HG03103 (cell line): Measurements from ENCODE around the gene GPR4.

Experiments
- ATAC-seq: cut with Tn5 transposase; IDR thresholded peaks from one replicate; pipeline ENCODE4 v1.9.1; 2021; ENCODE audit warnings: low read depth; ENCODE audit not compliant: unreplicated experiment

Gene GPR4

GRCh38 chr19:45590300-45591003 is 11.6 kb downstream of the GPR4 start:
- ATAC-seq: no peak

- no peak for ATAC-seq
Measured at GRCh38 chr19:45589768-45590167, 12.2 kb downstream of the GPR4 start.

- no peak for ATAC-seq
Measured at GRCh38 chr19:45587873-45588272, 14.1 kb downstream of the GPR4 start.

- ATAC-seq: no peak
Measured at GRCh38 chr19:45585158-45585577, 16.8 kb downstream of the GPR4 start.

GRCh38 chr19:45584332-45585157 is 17.5 kb downstream of the GPR4 start, which contains the start of gene OPA3:
Gene OPA3 (minus strand): TSS chr19:45584802. CDS start chr19:45584764, 38 bp downstream.
- ATAC-seq: peak; percentile 74

GRCh38 chr19:45581576-45581975 is 20.4 kb downstream of the GPR4 start:
- ATAC-seq: no peak

- no peak for ATAC-seq
Measured at GRCh38 chr19:45578861-45579260, 23.2 kb downstream of the GPR4 start.

- no peak for ATAC-seq
Measured at GRCh38 chr19:45577111-45577905, 24.7 kb downstream of the GPR4 start.

- ATAC-seq: no peak
Measured at GRCh38 chr19:45576682-45577081, 25.3 kb downstream of the GPR4 start.

- no peak for ATAC-seq
Measured at GRCh38 chr19:45575216-45575615, 26.8 kb downstream of the GPR4 start.

GRCh38 chr19:45574526-45574925 is 27.5 kb downstream of the GPR4 start:
- no peak for ATAC-seq

- no peak for ATAC-seq
Measured at GRCh38 chr19:45571457-45572220, 30.4 kb downstream of the GPR4 start.

GRCh38 chr19:45569619-45570421 is 32.2 kb downstream of the GPR4 start:
- no peak for ATAC-seq

- ATAC-seq: no peak
Measured at GRCh38 chr19:45568732-45569131, 33.3 kb downstream of the GPR4 start.

- ATAC-seq: no peak
Measured at GRCh38 chr19:45567609-45568008, 34.4 kb downstream of the GPR4 start.

- ATAC-seq: no peak
Measured at GRCh38 chr19:45564131-45564780, 37.8 kb downstream of the GPR4 start.

GRCh38 chr19:45560686-45561085 is 41.3 kb downstream of the GPR4 start:
- no peak for ATAC-seq

- no peak for ATAC-seq
Measured at GRCh38 chr19:45560038-45560437, 42.0 kb downstream of the GPR4 start.

GRCh38 chr19:45558399-45558878 is 43.6 kb downstream of the GPR4 start:
- ATAC-seq: no peak
